Left ventricle myocardium inferior (tissue), 1 donor: ENCODE measurements around the gene PC. TPM values are rescaled to one million over a fixed set of nuclear protein-coding genes. Genes with fewer than 3 reads are reported as not detected.

Experiments used
- DNase-seq: peaks from one replicate; pipeline ENCODE4 v3.0.0-alpha.2; 2020
- H3K27ac ChIP-seq: fragments of 200-600 bp; replicated peaks from 2 replicates; pipeline ENCODE4 v1.8.0; 2021
- H3K27me3 ChIP-seq: fragments of 200-600 bp; 2 replicates; pipeline ENCODE4 v1.8.0; 2021; ENCODE audit warnings: low read depth
- H3K36me3 ChIP-seq: fragments of 200-600 bp; 2 replicates; pipeline ENCODE4 v1.8.0; 2021
- H3K4me1 ChIP-seq: fragments of 200-600 bp; 2 replicates; pipeline ENCODE4 v1.8.0; 2021
- H3K4me3 ChIP-seq: fragments of 200-600 bp; 2 replicates; pipeline ENCODE4 v1.8.0; 2021; ENCODE audit warnings: mild to moderate bottlenecking, moderate library complexity
- H3K9me3 ChIP-seq: fragments of 200-600 bp; replicated peaks from 2 replicates; pipeline ENCODE4 v1.8.0; 2021
- intact Hi-C: fragments of 100-400 bp; cut with micrococcal nuclease; formaldehyde crosslinking; loops from one replicate; pipeline ENCODE4 v1.11.0; 2022
- total RNA-seq: library from RNA; stranded (reverse); fragmentation: NEBNext Ultra II Directional; extraction: Animal tissue kit (Norgen Biotek cat#: 25700); gene quantifications from one replicate; pipeline ENCODE4 v1.2.1, GENCODE V29; 2021
- TF ChIP-seq, protein P1 (sequence below): fragments of 200-600 bp; IDR thresholded peaks from 2 replicates; pipeline ENCODE4 v1.8.0; 2021; ENCODE audit warnings: antibody characterized with exemption, mild to moderate bottlenecking, borderline replicate concordance
- donor health status: DM: no; HTN: yes; CAD: no; lungs with severe emphysema.

Gene PC
- total RNA-seq, 1 donor from 2014 or later, result 10.3 TPM

GRCh38 chr11:66881927-66882452 is 76.2 kb downstream of the PC start:
- H3K4me3 ChIP-seq, result no peak overlapping the region
- H3K27me3 ChIP-seq, result no peaks in the 10 kb centered on the region
- TF ChIP-seq, protein P1, sequence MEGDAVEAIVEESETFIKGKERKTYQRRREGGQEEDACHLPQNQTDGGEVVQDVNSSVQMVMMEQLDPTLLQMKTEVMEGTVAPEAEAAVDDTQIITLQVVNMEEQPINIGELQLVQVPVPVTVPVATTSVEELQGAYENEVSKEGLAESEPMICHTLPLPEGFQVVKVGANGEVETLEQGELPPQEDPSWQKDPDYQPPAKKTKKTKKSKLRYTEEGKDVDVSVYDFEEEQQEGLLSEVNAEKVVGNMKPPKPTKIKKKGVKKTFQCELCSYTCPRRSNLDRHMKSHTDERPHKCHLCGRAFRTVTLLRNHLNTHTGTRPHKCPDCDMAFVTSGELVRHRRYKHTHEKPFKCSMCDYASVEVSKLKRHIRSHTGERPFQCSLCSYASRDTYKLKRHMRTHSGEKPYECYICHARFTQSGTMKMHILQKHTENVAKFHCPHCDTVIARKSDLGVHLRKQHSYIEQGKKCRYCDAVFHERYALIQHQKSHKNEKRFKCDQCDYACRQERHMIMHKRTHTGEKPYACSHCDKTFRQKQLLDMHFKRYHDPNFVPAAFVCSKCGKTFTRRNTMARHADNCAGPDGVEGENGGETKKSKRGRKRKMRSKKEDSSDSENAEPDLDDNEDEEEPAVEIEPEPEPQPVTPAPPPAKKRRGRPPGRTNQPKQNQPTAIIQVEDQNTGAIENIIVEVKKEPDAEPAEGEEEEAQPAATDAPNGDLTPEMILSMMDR, result no peak
- H3K36me3 ChIP-seq, result no peaks in the 10 kb centered on the region
- intact Hi-C loops, result no loop called here
- no peak overlapping the region for H3K27ac ChIP-seq
- no peak for DNase-seq
- H3K4me1 ChIP-seq, result peaks cover 20% of the 10 kb centered on the region
- no peaks in the 10 kb centered on the region for H3K9me3 ChIP-seq

- no peak for DNase-seq
- H3K36me3 ChIP-seq, result no peaks in the 10 kb centered on the region
- H3K27me3 ChIP-seq, result no peaks in the 10 kb centered on the region
- H3K4me3 ChIP-seq, result no peak overlapping the region
- H3K9me3 ChIP-seq, result no peaks in the 10 kb centered on the region
- TF ChIP-seq, protein P1, result no peak
- intact Hi-C loops, result no loop called here
- H3K27ac ChIP-seq, result no peak overlapping the region
- peaks cover 14% of the 10 kb centered on the region for H3K4me1 ChIP-seq
Measured at GRCh38 chr11:66881451-66881835, 76.7 kb downstream of the PC start.

DNA sequence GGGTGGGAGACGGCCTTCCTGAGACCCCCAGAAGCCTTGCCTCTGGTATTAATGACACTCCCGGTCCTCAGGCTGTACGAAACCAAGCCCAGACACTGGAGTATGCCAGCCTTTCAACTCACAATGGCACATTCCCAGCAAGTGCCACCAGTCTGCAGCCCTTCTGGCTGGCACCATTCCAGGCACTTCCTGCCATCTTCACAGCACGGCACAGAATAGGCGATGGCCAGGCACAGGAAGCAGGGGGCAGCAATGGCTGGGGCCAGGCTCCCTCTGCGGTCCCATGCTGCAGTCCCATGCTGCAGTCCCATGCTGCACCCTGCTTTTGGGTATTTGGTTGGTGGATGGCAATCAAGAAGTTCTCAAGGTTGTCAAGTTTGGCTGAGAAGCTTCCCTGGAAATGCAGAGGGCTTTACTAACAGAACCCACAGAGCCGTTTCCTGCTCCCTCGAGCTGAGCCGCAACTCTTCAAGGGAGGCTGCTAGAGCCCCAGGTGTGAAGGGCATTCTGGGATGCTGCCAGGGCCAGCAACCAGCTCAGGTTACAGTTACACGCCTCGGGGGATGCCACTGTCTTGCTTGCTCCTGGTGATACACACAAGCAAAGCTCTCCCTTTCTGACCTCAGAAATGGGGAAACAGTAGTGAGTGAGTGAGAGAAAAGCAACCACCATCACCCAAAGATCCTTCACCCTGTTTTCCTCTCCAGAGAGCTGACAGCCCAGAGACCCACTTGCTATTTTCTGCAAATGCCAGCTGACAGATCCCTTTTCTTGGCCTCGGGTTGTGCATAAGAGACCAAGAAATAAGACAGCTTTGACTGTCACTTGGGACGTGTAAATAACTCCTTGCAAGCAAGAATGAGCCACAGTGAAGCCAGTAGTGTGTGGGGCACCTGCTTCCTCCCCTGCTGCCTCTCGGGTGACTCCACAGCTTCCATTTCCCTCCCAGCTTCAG is 77.4 kb downstream of the PC start:
- H3K27ac ChIP-seq, result no peak overlapping the region
- intact Hi-C loops, result no loop called here

GRCh38 chr11:66879999-66880398 is 78.2 kb downstream of the PC start:
- Histone ChIP-seq H3K4me1 (peaks cover 11% of the 10 kb centered on the region), H3K9me3 (no peaks in the 10 kb centered on the region), H3K4me3 (no peak overlapping the region), H3K27ac (no peak overlapping the region), H3K36me3 (no peaks in the 10 kb centered on the region), H3K27me3 (no peaks in the 10 kb centered on the region)
- intact Hi-C loops, result no loop called here
- TF ChIP-seq, protein P1, result no peak
- DNase-seq, result no peak

More for the DNA sequence above, 77.4 kb downstream of the PC start:
- Histone ChIP-seq H3K27me3 (no peaks in the 10 kb centered on the region), H3K9me3 (no peaks in the 10 kb centered on the region), H3K4me3 (no peak overlapping the region), H3K36me3 (no peaks in the 10 kb centered on the region), H3K4me1 (peaks cover 11% of the 10 kb centered on the region)
- TF ChIP-seq, protein P1, result no peak
- DNase-seq, result no peak

DNA sequence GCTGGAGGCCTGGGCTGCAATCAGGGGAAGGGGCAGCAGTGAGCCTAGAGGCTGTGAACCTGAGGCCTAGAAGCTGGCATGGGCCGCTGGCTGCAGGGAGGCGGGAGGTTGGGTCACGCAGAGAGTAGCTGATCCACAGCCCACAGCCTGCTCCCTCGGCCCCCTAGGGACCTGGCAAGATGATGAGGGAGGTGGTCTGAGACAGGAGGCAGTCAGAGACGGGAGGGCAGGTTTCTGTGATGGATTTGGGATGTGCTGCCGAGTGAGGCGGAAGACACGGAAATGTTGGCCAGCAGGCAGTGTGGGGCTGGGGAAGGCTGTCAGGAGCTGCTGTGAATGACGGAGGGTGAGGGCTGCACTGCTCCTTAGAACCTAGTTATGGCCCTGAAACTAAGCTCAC is 78.6 kb downstream of the PC start:
- intact Hi-C loops, result no loop called here
- H3K27ac ChIP-seq, result no peak overlapping the region
- peaks cover 11% of the 10 kb centered on the region for H3K4me1 ChIP-seq
- TF ChIP-seq, protein P1, result no peak
- H3K9me3 ChIP-seq, result no peaks in the 10 kb centered on the region
- H3K36me3 ChIP-seq, result no peaks in the 10 kb centered on the region
- DNase-seq, result no peak
- H3K4me3 ChIP-seq, result no peak overlapping the region
- H3K27me3 ChIP-seq, result no peaks in the 10 kb centered on the region
